Stimulated activated naive CD8-positive, alpha-beta T cell treated with anti-CD3 and anti-CD28 coated beads, Interleukin-15, Interleukin-2, amounts not matched to agents 100 ng/mL and 50 ng/mL, for 24 hours (primary cell): ENCODE results near the gene PGLYRP2.
A peak's percentile ranks its signal among the peaks of the same experiment; 100 is the strongest.

Experiments
- H3K27ac Mint-ChIP-seq: one replicate; pipeline ENCODE4 v1.8.0; 2021; ENCODE audit warnings: mild to moderate bottlenecking, mixed read lengths
- H3K27me3 Mint-ChIP-seq: one replicate; pipeline ENCODE4 v1.8.0; 2021; ENCODE audit warnings: mixed read lengths
- H3K36me3 Mint-ChIP-seq: one replicate; pipeline ENCODE4 v1.8.0; 2021; ENCODE audit warnings: low read depth, mixed read lengths
- H3K4me1 Mint-ChIP-seq: one replicate; pipeline ENCODE4 v1.8.0; 2021; ENCODE audit warnings: low read depth, mixed read lengths
- H3K4me3 Mint-ChIP-seq: one replicate; pipeline ENCODE4 v1.8.0; 2021; ENCODE audit warnings: mild to moderate bottlenecking, mixed read lengths
- H3K9me3 Mint-ChIP-seq: one replicate; pipeline ENCODE4 v1.8.0; 2021; ENCODE audit warnings: mixed read lengths

PGLYRP2 gene

DNA sequence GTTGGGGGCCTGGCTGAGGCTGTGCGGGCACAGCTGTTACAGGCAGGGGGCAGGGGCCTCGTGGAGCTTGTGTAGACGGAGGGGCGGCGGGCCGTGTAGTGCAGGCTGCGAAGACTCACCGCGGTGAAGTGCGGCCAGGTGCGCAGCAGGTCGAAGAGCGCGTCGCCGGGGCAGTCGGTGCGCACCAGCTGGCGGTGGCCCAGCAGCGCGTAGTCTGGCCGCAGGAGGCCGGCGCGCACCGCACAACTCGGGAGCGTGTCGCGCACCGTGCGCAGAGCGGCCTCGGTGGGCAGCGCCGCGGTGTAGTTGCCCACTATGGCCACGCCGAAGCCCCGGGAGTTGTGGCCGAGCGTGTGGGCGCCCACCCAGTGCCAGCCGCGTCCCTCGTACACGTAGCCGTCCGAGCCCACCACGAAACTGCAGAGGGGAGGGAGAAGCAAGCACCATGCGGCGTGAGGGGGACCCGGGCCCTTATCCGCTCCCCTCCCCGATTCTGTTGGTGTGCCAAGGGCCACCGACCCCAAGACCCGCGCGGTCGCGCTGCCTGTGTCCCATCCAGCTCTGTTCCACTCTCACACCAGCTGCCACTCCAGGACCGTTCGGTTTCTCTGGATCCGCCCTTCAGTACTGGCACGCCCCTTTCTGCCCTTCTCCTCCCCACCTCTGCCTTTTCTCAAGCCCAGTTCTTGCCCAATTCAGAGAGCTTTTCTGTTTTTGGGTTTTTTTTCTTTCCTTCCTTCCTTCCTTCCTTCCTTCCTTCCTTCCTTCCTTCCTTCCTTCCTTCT is 9.6 kb downstream of the PGLYRP2 start:
- peak overlapping the region; percentile 73 for H3K4me3 Mint-ChIP-seq
- no peaks in the 10 kb centered on the region for H3K9me3 Mint-ChIP-seq
- peaks cover 8% of the 10 kb centered on the region for H3K27me3 Mint-ChIP-seq
- H3K27ac Mint-ChIP-seq, result peak overlapping the region; percentile 43
- H3K36me3 Mint-ChIP-seq, result no peaks in the 10 kb centered on the region
- H3K4me1 Mint-ChIP-seq, result peaks cover 50% of the 10 kb centered on the region

DNA sequence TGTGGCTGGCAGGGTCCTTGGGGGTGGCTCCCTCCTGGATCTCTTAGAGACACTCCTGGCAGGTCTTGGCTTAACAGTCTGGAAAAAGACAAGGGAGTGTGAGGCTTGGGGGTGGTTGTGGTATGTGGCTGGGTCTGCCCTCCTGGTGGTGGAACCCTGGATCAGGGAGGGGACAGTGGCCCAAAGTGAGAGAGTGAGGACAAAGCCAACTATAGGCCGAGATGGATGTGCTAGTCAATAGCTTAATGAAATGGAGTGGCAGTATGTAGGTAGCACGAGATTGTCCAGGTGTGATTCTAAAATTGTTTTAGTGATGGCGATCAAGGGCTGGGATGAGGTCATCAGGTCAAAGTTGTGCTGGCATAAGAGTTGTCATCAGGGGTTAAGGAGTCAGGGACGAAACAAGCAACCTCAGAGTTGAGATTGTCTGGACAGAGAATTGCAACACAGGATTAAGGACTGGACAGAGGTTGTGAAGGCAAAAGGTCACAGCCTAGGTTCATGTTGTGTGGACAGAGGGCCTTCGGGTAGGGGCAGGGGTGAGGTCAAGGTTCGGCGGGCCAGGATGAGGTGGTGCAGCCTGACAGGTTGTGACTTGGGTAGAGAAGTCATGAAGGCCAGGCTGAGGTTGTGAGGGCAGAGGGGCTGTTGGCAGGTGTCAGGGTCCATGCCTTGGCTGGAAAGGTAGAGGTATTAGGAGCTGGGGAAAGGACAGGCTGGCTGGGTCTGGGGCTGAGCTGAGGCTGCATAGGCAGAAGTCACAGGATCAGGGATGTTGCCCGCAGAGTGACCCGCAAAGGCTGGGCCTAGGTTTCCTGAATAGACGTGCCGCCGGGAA is 10.4 kb downstream of the PGLYRP2 start:
- Mint-ChIP-seq H3K9me3 (no peaks in the 10 kb centered on the region), H3K27ac (peak overlapping the region; percentile 43), H3K4me3 (peak overlapping the region; percentile 73), H3K4me1 (peaks cover 53% of the 10 kb centered on the region), H3K36me3 (no peaks in the 10 kb centered on the region), H3K27me3 (peaks cover 8% of the 10 kb centered on the region)

DNA sequence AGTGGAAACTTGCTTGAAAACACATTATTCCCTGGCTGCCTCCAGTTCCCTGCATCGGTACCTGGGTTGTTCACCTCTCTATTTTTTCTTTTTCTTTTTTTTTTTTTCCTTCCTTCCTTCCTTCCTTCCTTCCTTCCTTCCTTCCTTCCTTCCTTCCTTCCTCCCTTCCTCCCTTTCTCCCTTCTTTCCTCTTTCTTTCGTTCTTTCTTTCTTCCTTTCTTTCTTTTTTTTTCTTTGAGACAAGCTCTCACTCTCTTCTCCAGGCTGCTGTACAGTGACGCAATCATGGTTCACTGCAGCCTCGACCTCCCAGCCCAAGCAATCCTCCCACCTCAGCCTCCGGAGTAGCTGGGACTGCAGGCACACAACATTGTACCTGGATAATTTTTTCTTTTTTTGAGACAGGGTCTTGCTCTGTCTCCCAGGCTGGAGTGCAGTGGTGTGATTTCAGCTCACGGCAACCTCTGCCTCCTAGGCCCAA is 11.5 kb downstream of the PGLYRP2 start:
- peaks cover 58% of the 10 kb centered on the region for H3K4me1 Mint-ChIP-seq
- peak overlapping the region; percentile 92 for H3K27ac Mint-ChIP-seq
- no peak overlapping the region for H3K4me3 Mint-ChIP-seq
- no peaks in the 10 kb centered on the region for H3K9me3 Mint-ChIP-seq
- peaks cover 6% of the 10 kb centered on the region for H3K36me3 Mint-ChIP-seq
- peaks cover 8% of the 10 kb centered on the region for H3K27me3 Mint-ChIP-seq

DNA sequence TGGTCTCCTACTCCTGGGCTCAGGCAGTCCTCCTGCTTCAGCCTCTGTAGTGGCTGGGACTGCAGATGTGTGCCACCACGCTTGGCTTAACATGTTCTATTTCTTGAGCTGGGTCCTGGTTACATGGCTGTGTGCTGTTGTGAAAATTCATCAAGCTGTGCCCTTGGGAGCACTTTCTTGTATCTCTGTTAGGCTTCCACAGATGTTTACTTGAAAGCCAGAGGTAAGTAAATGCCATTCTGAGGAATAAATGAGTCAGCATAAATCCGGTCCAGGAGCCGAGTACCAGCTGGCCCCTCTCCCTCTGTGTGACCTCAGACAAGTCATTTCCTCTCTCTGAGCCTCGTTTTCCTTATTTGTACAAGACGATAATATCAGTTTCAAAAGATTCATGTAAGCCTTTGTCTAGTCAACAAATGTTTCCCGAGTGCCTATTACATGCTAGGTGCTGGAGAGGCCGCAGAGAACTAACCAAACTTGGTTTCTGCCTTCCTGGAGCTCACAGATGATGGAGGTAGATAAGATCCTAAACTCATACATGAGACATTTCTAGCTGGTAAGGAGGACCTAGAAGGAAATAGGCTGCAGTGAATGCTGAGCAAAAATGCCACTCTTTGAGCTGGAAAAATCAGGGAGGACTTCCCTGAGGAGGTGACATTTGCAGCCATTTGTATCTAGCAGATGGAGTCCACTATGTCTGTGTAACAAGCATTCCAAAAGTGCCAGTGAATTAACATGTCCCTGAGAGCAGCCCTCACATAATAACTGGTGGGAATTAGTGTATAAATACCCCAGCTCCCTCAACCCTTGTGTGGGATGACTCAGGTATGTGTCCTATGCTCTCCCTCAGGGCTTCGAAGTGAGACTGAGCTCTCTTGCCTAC is 12.2 kb downstream of the PGLYRP2 start:
- H3K4me3 Mint-ChIP-seq, result peak overlapping the region; percentile 45
- H3K4me1 Mint-ChIP-seq, result peaks cover 64% of the 10 kb centered on the region
- peaks cover 8% of the 10 kb centered on the region for H3K27me3 Mint-ChIP-seq
- peak overlapping the region; percentile 80 for H3K27ac Mint-ChIP-seq
- H3K36me3 Mint-ChIP-seq, result peaks cover 6% of the 10 kb centered on the region
- H3K9me3 Mint-ChIP-seq, result no peaks in the 10 kb centered on the region

DNA sequence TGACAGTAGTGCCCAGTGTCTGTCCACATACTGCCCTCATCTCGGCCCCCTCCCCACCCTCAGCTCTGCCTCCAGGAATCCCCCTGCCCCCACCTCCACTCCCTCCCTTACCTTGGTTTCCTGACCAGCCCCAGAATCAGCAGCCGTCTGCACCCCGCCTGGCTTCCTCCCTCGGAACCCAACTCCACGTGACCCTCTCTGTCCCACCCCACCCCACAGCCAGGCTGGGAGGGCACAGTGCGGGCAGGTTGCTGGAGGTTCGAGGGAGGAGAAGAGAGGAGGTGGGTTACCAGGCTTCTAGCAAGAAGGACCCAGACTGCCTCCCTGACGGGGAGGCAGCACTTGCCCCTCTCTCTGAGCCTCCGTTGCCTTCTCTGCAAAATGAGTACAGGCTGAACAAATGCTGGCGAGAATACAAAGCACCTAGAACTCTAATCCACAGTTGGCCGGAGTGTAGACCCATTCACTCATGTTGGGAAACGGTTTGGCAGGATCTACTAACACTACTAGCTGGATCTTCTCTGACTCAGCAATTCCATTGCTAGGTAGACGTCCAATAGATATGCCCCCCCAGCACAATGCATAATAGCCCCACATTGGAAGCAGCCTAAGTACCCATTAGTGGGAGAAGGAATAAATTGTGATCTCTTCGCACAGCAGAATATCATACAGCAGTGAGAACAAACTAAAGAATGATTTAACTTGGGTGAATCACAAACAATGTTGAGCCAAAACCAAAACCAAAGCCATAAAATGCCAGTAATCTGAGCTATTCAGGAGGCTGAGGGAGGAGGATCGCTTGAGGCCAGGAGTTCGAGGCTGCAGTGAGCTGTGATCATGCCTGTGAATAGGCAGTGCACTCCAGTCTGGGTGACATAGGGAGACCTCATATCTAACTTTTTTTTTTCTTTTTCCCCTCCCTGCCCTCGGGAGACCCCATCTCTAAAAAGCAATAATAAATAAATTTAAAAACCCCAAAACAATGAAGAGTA is 14.6 kb downstream of the PGLYRP2 start, which contains the start of gene RASAL3:
RASAL3 (minus strand) TSS at position 151 of the 992 bp plus-strand sequence. CDS start 186 bp downstream, outside the sequence.
- Mint-ChIP-seq H3K4me3 (peak within 1 kb of the TSS; percentile 91), H3K36me3 (peaks cover 16% of the 10 kb centered on the region), H3K4me1 (peaks cover 66% of the 10 kb centered on the region), H3K9me3 (no peaks in the 10 kb centered on the region), H3K27ac (peak within 1 kb of the TSS; percentile 91), H3K27me3 (peaks cover 8% of the 10 kb centered on the region)

DNA sequence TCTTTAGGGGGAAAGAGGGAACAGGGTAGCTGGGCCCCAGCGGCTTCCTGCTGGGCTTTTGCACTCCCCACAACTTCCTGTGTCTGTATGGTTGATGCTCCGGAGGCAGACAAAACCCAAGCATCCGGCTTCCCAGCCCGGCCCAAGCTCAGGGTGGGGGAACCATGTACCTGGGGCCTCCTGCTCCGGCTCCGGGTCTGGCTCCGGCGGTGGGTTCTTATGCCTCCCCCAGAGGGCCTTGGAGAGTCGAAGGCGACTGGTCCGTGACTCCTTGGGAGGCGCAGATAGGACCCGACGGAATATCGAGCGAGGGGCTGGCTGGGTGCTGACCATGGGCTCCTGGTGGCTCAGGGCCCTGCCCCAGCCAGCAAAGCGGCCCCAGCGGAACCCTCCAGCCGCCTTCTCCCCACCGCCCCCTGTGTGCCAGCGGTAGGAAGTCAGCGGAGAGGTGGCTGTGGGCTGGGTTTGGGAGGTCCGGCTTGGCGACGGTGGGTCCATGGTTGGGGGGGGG is 15.4 kb downstream of the PGLYRP2 start:
- Mint-ChIP-seq H3K36me3 (peaks cover 20% of the 10 kb centered on the region), H3K27me3 (peaks cover 3% of the 10 kb centered on the region), H3K4me3 (peak overlapping the region; percentile 91), H3K9me3 (no peaks in the 10 kb centered on the region), H3K27ac (peak overlapping the region; percentile 91), H3K4me1 (peaks cover 60% of the 10 kb centered on the region)

DNA sequence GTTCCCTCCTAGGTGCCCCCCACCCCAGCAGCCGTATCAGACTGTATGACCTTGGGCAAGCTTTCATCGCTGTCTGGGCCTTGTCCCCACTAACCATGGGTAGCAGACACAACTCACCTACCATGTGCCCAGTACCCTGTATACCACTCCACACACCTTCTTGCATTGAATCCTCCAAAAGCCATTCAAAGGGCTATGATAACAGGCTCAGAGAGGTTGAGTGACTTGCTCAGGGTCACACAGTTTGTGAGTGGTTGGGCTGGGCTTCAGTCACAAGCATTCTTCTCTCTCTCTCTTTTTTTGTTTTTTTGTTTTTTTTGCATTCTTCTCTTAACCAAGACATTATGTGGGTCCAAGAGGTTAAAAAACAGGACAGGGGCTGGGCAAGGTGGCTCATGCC is 17.6 kb downstream of the PGLYRP2 start:
- Mint-ChIP-seq H3K4me1 (peaks cover 38% of the 10 kb centered on the region), H3K9me3 (no peaks in the 10 kb centered on the region), H3K36me3 (peaks cover 25% of the 10 kb centered on the region), H3K27ac (peak overlapping the region; percentile 68), H3K4me3 (peak overlapping the region; percentile 91), H3K27me3 (no peaks in the 10 kb centered on the region)

DNA sequence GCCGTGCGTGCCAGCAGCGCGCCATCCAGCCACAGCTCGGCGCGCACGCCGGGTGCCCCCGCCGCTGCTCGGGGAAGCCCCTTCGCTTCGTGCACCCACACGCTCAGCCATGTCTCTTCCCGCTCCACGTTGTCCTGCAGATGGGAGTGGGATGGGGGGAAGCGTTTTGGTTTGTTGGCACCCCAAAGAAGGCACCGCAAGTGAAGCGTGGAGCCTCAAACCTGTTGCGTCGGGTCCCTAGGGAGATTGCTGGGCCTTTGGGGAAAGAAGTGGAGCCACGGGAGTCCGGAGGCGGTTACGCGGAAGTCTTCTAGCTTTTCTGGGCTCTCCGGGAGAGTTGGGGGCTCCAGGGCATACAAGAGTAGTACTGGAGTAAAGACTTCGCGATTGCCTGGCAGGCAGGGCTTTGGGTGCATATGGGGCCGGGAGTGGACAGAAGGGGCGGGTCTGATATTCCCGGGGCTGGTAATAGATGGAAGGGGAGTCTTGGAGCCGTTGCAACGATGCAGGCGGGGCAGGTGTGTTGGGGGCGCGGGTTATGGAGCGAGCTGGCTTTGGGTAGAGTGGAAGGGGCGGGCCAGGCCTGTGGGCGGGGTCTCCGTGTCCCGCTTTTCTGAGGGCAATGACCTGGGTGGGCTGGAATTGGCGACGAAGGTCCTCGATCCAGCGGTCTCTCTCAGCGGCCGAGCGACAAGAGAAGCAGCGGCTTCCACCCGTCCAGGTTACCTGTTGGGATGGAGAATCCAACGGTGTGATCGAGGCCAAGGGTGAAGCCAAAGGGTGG is 21.4 kb downstream of the PGLYRP2 start:
- peaks cover 49% of the 10 kb centered on the region for H3K36me3 Mint-ChIP-seq
- H3K4me1 Mint-ChIP-seq, result peaks cover 14% of the 10 kb centered on the region

DNA sequence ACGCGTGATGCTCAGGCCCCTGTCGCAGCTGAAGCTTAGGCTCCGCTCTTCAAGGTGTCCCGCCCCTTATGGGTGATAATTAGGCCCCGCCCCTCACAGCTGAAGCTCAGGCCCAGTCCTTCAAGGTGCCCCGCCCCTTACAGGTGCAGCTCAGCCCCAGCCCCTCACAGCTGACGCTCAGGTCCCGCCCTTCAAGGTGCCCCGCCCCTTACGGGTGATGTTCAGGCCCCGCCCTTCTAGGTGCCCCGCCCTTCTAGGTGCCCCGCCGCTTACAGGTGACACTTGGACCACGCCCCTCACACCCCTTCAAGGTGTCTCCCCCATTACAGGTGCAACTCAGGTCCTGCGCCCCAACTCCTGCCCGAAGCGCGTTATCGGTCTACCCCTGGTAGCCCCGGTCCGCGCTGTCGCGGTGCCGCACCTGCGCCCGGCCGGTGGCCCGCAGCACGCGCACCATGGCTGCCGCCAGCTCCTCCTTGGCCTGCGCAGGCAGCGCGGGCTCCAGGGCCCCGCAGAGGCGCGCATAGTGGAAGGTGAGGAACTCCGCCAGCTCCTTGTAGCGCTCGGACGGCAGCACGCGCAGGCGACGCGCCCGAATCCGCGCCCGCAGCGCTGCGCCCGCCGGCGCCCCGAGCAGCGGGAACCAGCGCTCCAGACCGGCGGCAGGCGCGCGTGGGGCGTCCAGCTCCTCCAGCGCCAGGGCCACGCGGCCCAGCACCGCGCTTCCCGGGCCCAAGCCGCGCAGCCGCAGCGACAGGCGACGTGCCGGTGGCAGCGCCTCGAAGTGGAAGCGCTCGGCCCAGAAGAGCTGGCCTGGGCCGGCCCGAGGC is 22.2 kb downstream of the PGLYRP2 start:
- peaks cover 6% of the 10 kb centered on the region for H3K4me1 Mint-ChIP-seq
- H3K27ac Mint-ChIP-seq, result no peak overlapping the region
- peaks cover 53% of the 10 kb centered on the region for H3K36me3 Mint-ChIP-seq
- H3K9me3 Mint-ChIP-seq, result no peaks in the 10 kb centered on the region
- no peaks in the 10 kb centered on the region for H3K27me3 Mint-ChIP-seq
- H3K4me3 Mint-ChIP-seq, result no peak overlapping the region

More for the DNA sequence above, 21.4 kb downstream of the PGLYRP2 start:
- no peak overlapping the region for H3K4me3 Mint-ChIP-seq
- H3K27ac Mint-ChIP-seq, result no peak overlapping the region
- no peaks in the 10 kb centered on the region for H3K9me3 Mint-ChIP-seq
- H3K27me3 Mint-ChIP-seq, result no peaks in the 10 kb centered on the region

DNA sequence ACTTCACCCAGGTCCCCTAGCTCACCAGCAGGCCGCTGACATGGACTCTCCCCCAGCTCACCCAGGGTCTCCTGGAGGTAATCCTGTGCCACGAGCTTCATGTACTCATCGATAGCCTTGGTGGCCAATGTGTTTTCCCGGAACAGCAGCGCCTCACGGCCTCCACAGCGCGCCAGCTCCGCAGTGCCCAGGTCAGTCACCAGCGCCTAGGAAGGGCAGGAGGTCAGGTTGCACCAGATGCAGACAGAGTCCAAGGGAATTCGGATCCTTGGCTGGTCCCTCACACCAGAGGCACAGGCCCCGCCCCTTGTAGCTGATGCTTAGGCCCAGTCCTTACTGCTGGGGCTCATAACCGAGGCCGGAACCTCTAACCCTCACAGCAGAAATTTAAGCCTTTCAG is 22.9 kb downstream of the PGLYRP2 start:
- H3K27me3 Mint-ChIP-seq, result no peaks in the 10 kb centered on the region
- H3K36me3 Mint-ChIP-seq, result peaks cover 52% of the 10 kb centered on the region
- no peak overlapping the region for H3K27ac Mint-ChIP-seq
- H3K4me3 Mint-ChIP-seq, result no peak overlapping the region
- H3K9me3 Mint-ChIP-seq, result no peaks in the 10 kb centered on the region
- H3K4me1 Mint-ChIP-seq, result no peaks in the 10 kb centered on the region

DNA sequence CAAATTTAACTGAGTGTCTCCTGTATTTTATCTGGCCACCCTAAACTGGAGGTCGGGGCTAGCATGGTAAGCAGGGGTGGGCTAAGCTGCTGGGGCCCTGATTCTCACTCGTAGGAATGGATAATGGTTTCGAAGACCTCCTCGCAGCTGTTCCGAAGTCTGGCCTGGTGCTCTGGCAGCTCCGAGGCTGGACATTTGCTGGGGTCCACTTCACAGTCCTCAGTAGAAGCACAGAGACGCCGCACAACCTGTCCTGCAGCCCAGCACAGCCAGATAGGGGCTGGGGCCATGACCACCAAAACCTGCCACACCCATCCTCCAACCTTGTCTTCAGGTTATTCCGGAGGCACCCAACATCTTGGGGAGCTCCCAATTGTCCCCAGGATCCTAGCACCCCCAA is 23.3 kb downstream of the PGLYRP2 start:
- no peaks in the 10 kb centered on the region for H3K9me3 Mint-ChIP-seq
- H3K4me1 Mint-ChIP-seq, result peaks cover 3% of the 10 kb centered on the region
- H3K36me3 Mint-ChIP-seq, result peaks cover 56% of the 10 kb centered on the region
- H3K27ac Mint-ChIP-seq, result no peak overlapping the region
- H3K27me3 Mint-ChIP-seq, result no peaks in the 10 kb centered on the region
- H3K4me3 Mint-ChIP-seq, result no peak overlapping the region
